Osteoblast (primary cell): ENCODE results near the gene OR51B2. TPM values are rescaled to one million over a fixed set of nuclear protein-coding genes. Genes with fewer than 3 reads are reported as not detected.
A peak's percentile ranks its signal among the peaks of the same experiment; 100 is the strongest.

Experiments used
- DNase-seq: peaks from one replicate; pipeline ENCODE4 v3.0.0; 2011; ENCODE audit warnings: low spot score, mixed read lengths; ENCODE audit not compliant: insufficient read length; ENCODE audit errors: missing footprints
- H2AFZ ChIP-seq: 2 replicates; pipeline ENCODE4 v1.6.0; 2011; ENCODE audit warnings: mild to moderate bottlenecking, low read length
- H3K27ac ChIP-seq: 2 replicates; pipeline ENCODE4 v1.5.1; 2011; ENCODE audit warnings: mild to moderate bottlenecking, low read depth, low read length, moderate library complexity
- H3K27me3 ChIP-seq: 2 replicates; pipeline ENCODE4 v1.6.0; 2012; ENCODE audit warnings: mild to moderate bottlenecking, control low read depth, inconsistent platforms, low read length, moderate library complexity; ENCODE audit not compliant: insufficient read depth
- H3K36me3 ChIP-seq: 2 replicates; pipeline ENCODE4 v1.5.1; 2011; ENCODE audit warnings: mild to moderate bottlenecking, low read length, control low read depth, moderate library complexity; ENCODE audit not compliant: insufficient read depth
- H3K4me1 ChIP-seq: 2 replicates; pipeline ENCODE4 v1.5.1; 2011; ENCODE audit warnings: mild to moderate bottlenecking, low read length, control low read depth, moderate library complexity; ENCODE audit not compliant: insufficient read depth
- H3K4me2 ChIP-seq: 2 replicates; pipeline ENCODE4 v1.6.0; 2011; ENCODE audit warnings: mild to moderate bottlenecking, low read length; ENCODE audit not compliant: insufficient read depth
- H3K4me3 ChIP-seq: fragments of 200-600 bp; sonication (generic); 3 replicates; pipeline ENCODE4 v1.5.1; 2012; ENCODE audit warnings: mild to moderate bottlenecking, low read length, inconsistent platforms; ENCODE audit not compliant: insufficient read depth
- H3K79me2 ChIP-seq: 2 replicates; pipeline ENCODE4 v1.6.0; 2012; ENCODE audit warnings: mild to moderate bottlenecking, low read length, control low read depth, inconsistent platforms; ENCODE audit not compliant: insufficient read depth
- H3K9me3 ChIP-seq: 2 replicates; pipeline ENCODE4 v1.5.1; 2011; ENCODE audit warnings: low read depth, low read length, control low read depth
- H4K20me1 ChIP-seq: 2 replicates; pipeline ENCODE4 v1.6.0; 2012; ENCODE audit warnings: mild to moderate bottlenecking, low read length, control low read depth; ENCODE audit not compliant: insufficient read depth
- CTCF ChIP-seq: IDR thresholded peaks from 2 replicates; pipeline ENCODE4 v1.5.1; 2011; ENCODE audit warnings: mild to moderate bottlenecking, low read depth, low read length, moderate library complexity; ENCODE audit errors: extremely low read depth
- total RNA-seq: library from RNA; depleted of rRNA; stranded (reverse); fragments of >200 nt; gene quantifications from 2 replicates; pipeline ENCODE4 v1.2.3, GENCODE V29; 2012

OR51B2 gene
- total RNA-seq, 1 donor: not detected

- H3K36me3 ChIP-seq: no peaks in the 10 kb centered on the region
- H4K20me1 ChIP-seq: no peaks in the 10 kb centered on the region
- H2AFZ ChIP-seq: no peak overlapping the region
- H3K9me3 ChIP-seq: no peaks in the 10 kb centered on the region
- no peak overlapping the region for H3K4me2 ChIP-seq
- H3K79me2 ChIP-seq: no peaks in the 10 kb centered on the region
- peaks cover 13% of the 10 kb centered on the region for H3K4me1 ChIP-seq
- H3K27me3 ChIP-seq: no peaks in the 10 kb centered on the region
- TF ChIP-seq CTCF: no peak
- H3K27ac ChIP-seq: no peak overlapping the region
- no peak overlapping the region for H3K4me3 ChIP-seq
- DNase-seq: no peak
These were observed 35.1 kb downstream of the OR51B2 start for GRCh38 chr11:5288906-5289550.

GRCh38 chr11:5288108-5288905 is 35.8 kb downstream of the OR51B2 start:
- H3K27me3 ChIP-seq: no peaks in the 10 kb centered on the region
- no peaks in the 10 kb centered on the region for H4K20me1 ChIP-seq
- no peaks in the 10 kb centered on the region for H3K9me3 ChIP-seq
- TF ChIP-seq CTCF: no peak
- no peak overlapping the region for H3K4me3 ChIP-seq
- H3K4me1 ChIP-seq: peaks cover 13% of the 10 kb centered on the region
- no peak overlapping the region for H3K27ac ChIP-seq
- no peaks in the 10 kb centered on the region for H3K36me3 ChIP-seq
- H2AFZ ChIP-seq: no peak overlapping the region
- H3K79me2 ChIP-seq: no peaks in the 10 kb centered on the region
- peak; percentile 8 for DNase-seq
- no peak overlapping the region for H3K4me2 ChIP-seq

GRCh38 chr11:5286901-5287300 is 37.2 kb downstream of the OR51B2 start:
- TF ChIP-seq CTCF: no peak
- no peaks in the 10 kb centered on the region for H3K9me3 ChIP-seq
- H2AFZ ChIP-seq: no peak overlapping the region
- no peaks in the 10 kb centered on the region for H4K20me1 ChIP-seq
- H3K4me3 ChIP-seq: no peak overlapping the region
- DNase-seq: no peak
- no peak overlapping the region for H3K4me2 ChIP-seq
- peaks cover 9% of the 10 kb centered on the region for H3K4me1 ChIP-seq
- no peak overlapping the region for H3K27ac ChIP-seq
- H3K36me3 ChIP-seq: no peaks in the 10 kb centered on the region
- H3K27me3 ChIP-seq: no peaks in the 10 kb centered on the region
- no peaks in the 10 kb centered on the region for H3K79me2 ChIP-seq

- Histone ChIP-seq H3K36me3 (no peaks in the 10 kb centered on the region), H3K4me2 (no peak overlapping the region), H3K27ac (no peak overlapping the region), H3K4me1 (peaks cover 9% of the 10 kb centered on the region), H3K4me3 (no peak overlapping the region), H3K27me3 (no peaks in the 10 kb centered on the region), H3K79me2 (no peaks in the 10 kb centered on the region), H2AFZ (no peak overlapping the region), H3K9me3 (no peaks in the 10 kb centered on the region), H4K20me1 (no peaks in the 10 kb centered on the region)
- TF ChIP-seq CTCF: no peak
- no peak for DNase-seq
These were observed 37.7 kb downstream of the OR51B2 start for GRCh38 chr11:5286351-5286750.
